Testis (tissue), 2 donors: ENCODE results near the gene GJA9.

Experiments used
- CTCF ChIP-seq, 3 experiments: fragments of 450-650 bp in 2 of 3; fragments of 200-600 bp in 1 of 3; sonication (generic) in 1 of 3; IDR thresholded peaks; one replicate each; pipeline ENCODE4 v1.5.1; 2016 to 2019; ENCODE audit warnings: antibody characterized with exemption in 3 of 3, mild to moderate bottlenecking in 2 of 3, moderate library complexity in 1 of 3
- POLR2A ChIP-seq: fragments of 450-650 bp; IDR thresholded peaks from one replicate; pipeline ENCODE4 v1.6.1; 2017; ENCODE audit warnings: antibody characterized with exemption, mild to moderate bottlenecking, moderate library complexity

GRCh38 chr1:38896169-38896568, 14.8 kb upstream of the GJA9 start:
- TF ChIP-seq CTCF (IDR thresholded peaks at IDR 0.05): no peak
- no peak for TF ChIP-seq POLR2A
